Renal cortical epithelial cell (primary cell): ENCODE data around the gene OR6S1. TPM values are rescaled to one million over a fixed set of nuclear protein-coding genes. Genes with fewer than 3 reads are reported as not detected.
"Not testable (repeated sequence)": the region's sequence is repeated elsewhere in the genome, so short reads cannot be mapped to it uniquely, and the experiment has no call there.

ENCODE experiments used
- DNase-seq: peaks from one replicate; pipeline ENCODE4 v3.0.0-alpha.2; 2011; ENCODE audit warnings: low read depth
- total RNA-seq: library from RNA; depleted of rRNA; stranded (reverse); fragments of >200 nt; gene quantifications from 2 replicates; pipeline ENCODE4 v1.2.3, GENCODE V29; 2014

The OR6S1 gene
- total RNA-seq, 1 donor from 2014 or later = not detected

DNA sequence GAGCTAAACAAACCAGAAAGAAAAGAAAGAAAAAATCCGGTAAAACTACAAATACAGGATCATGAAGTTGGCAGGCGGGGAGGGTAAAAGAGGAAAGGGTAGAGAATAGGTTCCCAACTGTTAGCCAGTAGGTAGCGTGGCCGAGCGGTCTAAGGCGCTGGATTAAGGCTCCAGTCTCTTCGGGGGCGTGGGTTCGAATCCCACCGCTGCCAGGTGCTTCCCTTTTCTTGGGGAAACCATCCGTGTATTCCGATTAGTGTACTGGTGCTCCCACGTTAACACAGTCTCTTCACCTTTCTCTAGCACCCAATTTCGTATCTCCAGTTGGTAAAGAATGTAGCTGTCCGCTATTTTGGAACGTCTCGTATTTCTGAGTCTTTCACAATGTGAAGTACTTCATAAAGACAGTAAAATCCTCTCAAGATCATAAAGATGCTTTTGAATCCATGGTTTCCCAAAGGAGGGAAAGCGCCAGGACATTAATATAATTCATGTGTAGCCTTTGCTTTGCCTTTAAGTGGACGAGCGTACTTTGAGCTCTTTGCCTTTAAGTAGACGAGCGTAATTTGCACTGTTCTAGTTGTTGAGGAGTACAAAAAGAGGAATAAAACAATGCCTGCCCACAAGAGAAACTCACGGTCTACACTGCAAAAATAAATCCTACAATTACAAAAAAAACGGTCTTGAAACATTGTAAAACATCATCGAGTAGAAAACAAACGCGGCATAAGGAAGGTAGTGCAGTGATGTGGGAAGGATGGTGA, 31.3 kb downstream of the OR6S1 start:
- DNase-seq = peak; percentile 51

DNA sequence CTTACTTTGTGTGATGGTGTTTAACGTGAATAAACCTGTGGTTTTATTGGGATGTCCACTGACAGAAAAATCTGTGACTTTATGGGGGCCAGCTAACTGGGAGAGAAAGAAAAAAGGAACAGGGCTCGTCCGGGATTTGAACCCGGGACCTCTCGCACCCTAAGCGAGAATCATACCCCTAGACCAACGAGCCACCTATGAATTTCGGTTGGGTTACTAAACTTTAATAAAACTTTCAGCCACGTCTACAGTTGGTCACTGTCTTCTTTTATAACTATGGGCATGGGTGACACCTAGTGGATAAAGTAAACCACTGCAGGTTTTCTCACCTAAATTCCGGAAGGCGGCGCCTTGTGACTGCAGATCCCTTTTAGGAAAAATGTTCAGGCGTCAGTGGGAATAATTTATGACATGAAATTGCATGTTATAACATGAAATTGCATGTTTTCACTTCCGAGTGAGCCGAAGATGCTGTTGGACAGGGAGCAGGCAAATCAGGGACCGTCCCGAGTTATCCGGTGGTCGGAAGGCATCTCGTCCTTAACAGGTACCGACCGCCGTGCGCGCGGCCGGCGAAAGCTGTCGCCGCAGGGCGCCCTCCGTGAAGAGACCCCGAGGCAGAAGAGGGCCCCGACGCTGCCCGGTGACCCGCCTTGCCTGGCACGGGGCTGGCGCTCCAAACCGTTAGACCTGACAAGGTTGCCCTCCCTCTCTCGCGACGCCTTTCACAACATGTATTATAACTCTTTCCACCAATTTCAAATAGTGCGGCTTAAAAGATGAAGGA, 32.1 kb downstream of the OR6S1 start:
- peak; percentile 84 for DNase-seq

DNA sequence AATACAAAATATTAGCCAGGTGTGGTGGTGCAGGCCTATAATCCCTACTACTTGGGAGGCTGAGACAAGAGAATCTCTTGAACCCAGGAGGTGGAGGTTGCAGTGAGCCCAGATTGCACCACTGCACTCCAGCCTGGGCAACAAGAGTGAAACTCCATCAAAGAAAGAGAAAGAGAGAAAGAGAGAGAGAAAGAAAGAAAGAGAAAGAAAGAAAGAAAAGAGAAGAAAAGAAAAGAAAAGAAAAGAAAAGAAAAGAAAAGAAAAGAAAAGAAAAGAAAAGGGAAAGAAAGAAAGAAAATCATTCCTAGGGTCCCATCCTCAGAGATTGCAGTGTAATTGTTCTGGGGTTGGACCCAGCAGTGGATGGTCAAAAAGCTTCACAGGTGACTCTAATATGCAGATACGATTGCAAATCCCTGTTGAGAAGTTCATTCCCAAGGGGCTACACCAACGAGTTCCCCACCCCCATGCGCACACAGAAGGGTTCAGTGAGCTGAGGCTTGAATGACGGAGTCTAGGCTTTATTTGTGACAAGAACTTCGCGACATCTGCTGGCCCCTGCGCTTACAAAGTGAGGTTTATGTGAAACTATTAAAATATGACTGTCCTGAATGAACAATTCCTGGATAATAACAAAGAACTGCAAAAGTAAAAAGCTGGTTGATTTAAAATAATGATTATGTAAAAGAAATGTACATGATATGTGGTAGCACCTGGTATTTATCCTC, 32.9 kb downstream of the OR6S1 start:
- DNase-seq = no peak

DNA sequence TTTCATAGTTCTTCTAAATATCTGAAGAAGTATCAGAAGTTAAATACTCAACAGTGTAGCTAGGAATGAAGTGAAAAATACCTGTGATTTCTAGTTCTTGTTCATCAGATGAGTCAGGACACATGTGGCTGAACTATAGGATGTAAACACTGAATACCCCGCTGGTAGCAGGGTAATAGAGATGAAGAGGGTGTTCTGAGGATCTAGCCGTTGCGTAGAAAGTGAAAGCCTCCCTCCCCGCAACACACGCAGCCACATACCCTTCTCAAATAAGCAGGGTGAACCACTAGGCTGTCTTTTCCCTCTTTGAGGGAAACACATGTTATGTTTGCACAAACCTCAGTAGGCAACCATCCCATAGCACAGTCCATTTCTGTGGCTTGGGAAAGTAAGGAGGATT, 33.9 kb downstream of the OR6S1 start:
- no peak for DNase-seq

DNA sequence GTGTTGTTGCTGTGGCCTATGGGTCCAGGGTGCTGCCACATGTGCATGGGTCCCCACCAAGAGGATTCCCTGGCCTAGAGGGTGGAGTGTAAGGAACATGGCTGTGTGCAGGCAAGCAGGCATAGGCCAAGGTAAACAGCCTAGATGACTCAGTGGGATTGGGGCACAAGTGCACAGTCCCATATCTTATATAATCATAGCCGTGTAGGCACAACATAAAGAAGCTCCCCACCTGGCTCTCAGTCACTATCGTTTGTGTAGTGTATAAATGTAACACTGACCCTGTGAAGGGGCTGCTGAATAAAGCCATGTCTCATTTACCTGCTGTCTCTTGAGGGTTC, 34.6 kb downstream of the OR6S1 start:
- DNase-seq = no peak

DNA sequence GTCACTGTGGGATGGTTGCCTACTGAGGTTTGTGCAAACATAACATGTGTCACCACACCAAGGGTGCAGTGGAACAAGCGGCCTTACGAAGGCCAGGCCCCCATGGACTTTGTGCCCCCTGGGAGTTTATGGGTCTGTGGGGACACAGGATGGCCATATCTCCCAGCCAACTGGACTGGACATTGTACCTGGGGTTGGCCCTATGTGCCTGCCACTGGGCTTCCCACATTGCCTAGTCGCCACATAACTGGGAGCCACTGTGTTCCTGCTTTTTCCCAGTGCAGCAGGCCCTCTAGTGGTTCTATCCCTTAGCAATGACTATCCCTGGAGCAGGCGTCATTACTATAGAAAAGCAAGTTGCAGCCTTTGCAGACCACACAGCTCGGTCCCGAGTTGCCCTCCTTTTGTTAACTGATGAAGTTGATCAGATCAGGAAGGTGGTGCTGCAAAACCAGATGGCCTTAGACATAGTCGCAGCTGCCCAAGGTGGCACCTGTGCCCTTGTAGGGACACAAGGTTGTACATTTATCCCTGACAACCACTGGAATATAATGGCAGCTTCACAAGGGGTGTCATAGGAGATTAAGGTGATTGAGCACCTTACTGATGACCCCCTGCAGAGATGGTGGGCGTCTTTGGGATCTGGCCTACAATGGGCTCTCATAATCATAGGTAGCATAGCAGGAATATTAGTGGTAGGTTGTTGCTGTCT, 35.1 kb downstream of the OR6S1 start:
- DNase-seq = peak; percentile 39

DNA sequence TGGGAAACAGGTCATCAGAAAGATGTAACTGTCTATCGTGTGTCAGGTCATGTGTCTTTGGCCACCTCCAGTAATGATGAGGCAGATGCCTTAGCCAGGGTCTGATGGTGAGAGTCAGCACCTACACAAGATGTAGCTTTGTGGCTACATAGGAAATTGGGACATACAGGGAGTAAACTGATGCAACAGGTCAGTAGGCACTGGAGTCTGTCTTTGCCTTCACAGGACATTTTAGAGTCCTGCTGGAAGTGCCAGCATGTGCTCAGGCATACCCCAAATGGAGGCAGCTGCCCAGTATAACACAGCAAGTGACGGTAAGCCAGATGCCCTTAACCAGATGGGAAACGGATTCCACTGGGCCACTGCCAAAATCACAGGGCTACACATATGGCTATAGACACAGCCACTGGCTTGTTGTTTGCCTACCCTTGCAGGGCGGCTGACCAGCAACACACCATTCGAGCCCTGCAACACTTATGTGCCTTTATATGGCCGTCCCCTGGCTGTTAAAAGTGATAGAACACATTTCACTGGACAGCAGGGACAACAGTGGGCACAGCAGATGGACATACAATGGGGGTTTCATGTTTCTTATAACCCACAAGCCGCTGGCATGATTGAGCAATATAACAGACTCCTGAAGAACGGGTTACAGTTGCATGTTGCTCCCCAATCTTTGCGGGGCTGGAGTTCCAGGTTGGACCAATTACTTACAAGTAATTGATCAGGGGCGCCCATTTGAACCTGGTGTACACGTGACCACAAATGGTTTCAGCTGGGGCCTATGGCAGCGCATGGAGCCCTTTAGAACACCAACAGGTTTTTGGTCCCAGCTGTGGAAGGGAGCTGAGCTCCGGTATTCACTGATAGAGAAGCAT, 37.4 kb downstream of the OR6S1 start:
- DNase-seq = no peak

DNA sequence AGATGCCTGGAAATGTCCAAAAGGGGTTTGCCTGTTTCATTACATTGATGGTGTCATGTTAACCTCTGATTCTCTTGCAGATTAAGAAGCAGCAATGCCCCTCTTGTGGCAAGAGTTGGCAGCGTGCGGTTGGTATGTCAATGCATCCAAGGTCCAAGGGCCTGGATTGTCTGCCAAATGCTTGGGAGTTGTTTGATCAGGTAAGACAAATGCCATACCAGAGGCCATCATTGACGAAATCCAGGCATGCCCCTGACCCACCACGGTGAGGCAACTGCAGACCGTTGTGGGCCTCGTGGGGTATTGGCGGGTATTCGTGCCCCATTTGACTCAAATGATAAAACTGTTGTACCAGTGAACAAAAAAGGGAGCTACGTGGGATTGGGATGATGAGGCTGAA, 38.9 kb downstream of the OR6S1 start:
- DNase-seq = no peak

DNA sequence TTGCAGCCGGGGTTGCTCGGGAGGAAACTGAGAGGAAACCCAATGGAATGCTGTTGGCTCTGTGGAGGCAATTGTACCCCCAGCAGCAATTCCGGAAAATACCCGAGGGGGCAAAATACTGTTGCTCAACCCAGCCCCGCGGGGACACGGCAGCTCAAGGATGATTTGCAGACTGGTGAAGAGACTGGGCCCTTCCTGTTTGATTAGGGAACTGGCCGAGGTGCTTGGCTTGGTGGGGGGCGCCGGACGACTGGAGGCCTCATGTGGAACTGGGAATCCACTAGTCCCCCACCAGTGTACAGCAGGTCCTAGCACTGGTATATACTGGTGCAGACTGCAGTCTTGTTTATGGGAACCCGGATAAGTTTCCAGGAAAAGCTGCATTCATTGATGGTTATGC, 40.0 kb downstream of the OR6S1 start:
- DNase-seq = no peak

DNA sequence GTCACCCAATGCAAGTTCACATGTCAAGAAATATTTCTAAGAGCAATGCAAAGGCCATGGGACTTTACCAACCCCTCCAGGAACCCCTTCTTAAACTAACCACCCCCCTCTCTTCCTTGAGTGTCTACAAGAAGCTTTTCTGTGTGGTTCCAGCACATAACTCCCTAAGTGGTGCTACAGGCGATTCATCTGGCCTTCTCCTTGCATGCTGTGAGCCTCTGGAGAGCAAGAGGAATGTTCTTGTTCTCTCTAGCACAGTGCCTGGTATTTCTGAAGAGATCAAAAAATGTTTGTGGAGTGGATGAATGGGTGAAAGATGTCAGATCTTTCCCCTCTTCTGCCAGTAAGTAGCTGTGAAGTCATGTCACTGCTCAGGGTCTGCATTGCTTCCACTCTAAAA, 44.4 kb downstream of the OR6S1 start:
- DNase-seq = no peak

DNA sequence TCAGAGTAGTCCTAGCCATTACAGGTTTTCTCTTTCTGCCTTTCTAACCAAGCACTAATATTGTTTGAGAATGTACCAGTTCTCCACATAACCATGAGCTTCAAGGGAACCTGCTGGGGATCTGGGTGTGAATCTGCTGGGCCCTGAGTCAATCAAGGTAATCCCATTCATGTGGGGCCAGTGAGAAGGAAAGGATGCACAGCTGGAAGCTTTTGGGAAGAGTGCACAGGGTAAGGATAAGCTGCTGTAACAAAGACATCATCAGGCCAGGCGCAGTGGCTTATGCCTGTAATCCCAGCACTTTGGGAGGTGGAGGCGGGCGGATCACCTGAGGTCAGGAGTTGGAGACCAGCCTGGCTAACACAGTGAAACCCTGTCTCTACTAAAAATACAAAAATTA, 45.8 kb downstream of the OR6S1 start:
- not testable (repeated sequence) for DNase-seq

DNA sequence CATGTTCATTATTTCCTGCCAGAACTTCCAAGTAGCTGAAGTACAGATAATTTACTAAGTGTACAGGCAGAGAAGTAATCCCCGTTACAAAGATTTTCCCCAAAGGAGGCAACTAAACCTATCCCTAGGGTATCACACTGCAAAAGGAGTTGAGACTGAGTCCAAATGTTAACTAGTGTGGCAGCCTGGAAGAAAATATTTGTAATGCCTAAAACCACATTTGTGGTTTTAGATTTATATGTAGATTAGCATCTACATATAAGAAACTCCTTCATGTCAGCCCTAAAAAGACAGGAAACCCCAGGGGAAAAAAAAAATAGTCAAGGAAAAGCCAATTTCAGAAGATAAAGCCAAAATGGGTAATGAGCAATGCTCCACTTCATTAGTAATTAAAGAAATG, 48.9 kb downstream of the OR6S1 start:
- no peak for DNase-seq

DNA sequence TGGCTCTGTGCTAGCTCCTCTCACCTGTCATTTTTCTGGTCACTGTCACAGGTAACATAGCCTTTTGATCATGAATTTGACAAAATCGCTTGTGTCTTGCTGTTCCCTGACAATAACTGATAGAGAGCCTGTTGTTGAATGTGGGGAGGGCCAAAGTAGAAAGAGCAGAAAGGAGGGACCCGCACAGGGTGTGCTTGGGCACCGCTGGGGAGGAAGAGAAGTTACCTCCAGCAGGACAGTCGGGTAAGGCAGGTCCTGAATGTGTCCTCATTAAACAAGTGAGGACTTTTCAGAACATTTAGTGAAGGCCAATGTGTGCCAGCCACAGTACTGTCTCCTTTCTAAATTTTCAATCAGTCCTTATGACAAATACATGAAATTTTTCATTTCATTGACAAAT, 50.3 kb downstream of the OR6S1 start, which contains the start of gene RNASE12:
Gene RNASE12, minus strand, starts transcription at position 142 of the 400 bp plus-strand sequence. CDS start 653 bp downstream, outside the sequence.
- DNase-seq = no peak

Other genes with a start within 250 kb of the OR6S1 start
- gene TEP1, start 228.2 kb downstream of the OR6S1 start, total RNA-seq = 20.8 and 32.5 TPM in 2 replicates
- gene KLHL33, start 205.5 kb downstream of the OR6S1 start, total RNA-seq = not detected in 2 replicates
- gene OSGEP, start 186.9 kb downstream of the OR6S1 start, total RNA-seq = 22.9 and 60.1 TPM in 2 replicates
- gene APEX1, start 186.5 kb downstream of the OR6S1 start, total RNA-seq = 66.0 and 73.5 TPM in 2 replicates
- 14.9 and 23.1 TPM in 2 replicates for gene PIP4P1, start 180.3 kb downstream of the OR6S1 start, total RNA-seq
- gene PNP, start 172.3 kb downstream of the OR6S1 start, total RNA-seq = 88.2 and 172 TPM in 2 replicates
- gene RNASE10, start 136.2 kb downstream of the OR6S1 start, total RNA-seq = not detected in 2 replicates
- not detected in 2 replicates for gene RNASE9, start 80.6 kb downstream of the OR6S1 start, total RNA-seq
- gene RNASE11, start 53.7 kb downstream of the OR6S1 start, total RNA-seq = not detected in 2 replicates
- not detected in 2 replicates for gene RNASE12, start 50.3 kb downstream of the OR6S1 start, total RNA-seq
- 2.1 and 15.3 TPM in 2 replicates for gene RNASE4, start 42.9 kb upstream of the OR6S1 start, total RNA-seq
- gene ANG, start 47.1 kb upstream of the OR6S1 start, total RNA-seq = 2.3 and 4.5 TPM in 2 replicates
- not detected in 2 replicates for gene EDDM3A, start 104.2 kb upstream of the OR6S1 start, total RNA-seq
- not detected in 2 replicates for gene EDDM3B, start 126.7 kb upstream of the OR6S1 start, total RNA-seq
- not detected in 2 replicates for gene RNASE6, start 139.6 kb upstream of the OR6S1 start, total RNA-seq
- gene RNASE1, start 161.2 kb upstream of the OR6S1 start, total RNA-seq = 0.52 TPM in 1 of 2 replicates, not detected in the other
- not detected in 2 replicates for gene RNASE3, start 249.7 kb upstream of the OR6S1 start, total RNA-seq